Esophagus muscularis mucosa (tissue), 4 donors: ENCODE data around the gene SH3D19.

Experiments used
- EP300 ChIP-seq: sonication (generic); formaldehyde crosslinking; IDR thresholded peaks from one replicate; pipeline ENCODE4 v1.6.1; 2017; ENCODE audit warnings: antibody characterized with exemption
- POLR2A ChIP-seq: fragments of 450-650 bp; IDR thresholded peaks from one replicate; pipeline ENCODE4 v1.6.1; 2017; ENCODE audit warnings: antibody characterized with exemption, moderate library complexity, mild to moderate bottlenecking, low read depth
- TF ChIP-seq, protein P1 (sequence below), 3 experiments: fragments of 200-600 bp in 2 of 3; fragments of 450-650 bp in 1 of 3; sonication (generic) in 2 of 3; IDR thresholded peaks; one replicate each; pipeline ENCODE4 v1.5.1; 2017 to 2019; ENCODE audit warnings: antibody characterized with exemption in 3 of 3, mild to moderate bottlenecking in 2 of 3, moderate library complexity in 1 of 3

DNA sequence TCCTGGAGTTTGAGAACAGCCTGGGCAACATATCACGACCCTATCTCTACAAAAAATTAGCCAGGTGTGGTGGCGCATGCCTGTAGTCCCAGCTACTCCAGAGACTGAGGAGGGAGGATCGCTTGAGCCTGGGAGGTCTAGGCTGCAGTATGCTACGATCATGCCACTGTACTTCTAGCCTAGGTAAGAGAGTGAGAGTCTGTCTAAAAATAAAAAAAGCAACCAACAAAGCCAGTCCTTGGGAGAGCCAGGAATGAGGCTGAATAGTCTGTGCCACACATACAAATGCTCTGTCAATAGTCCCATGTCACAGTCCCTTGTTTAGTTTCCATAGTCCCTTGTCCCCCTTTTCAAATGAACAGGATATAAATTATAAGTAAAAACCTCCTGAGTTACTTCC, 67.7 kb downstream of the SH3D19 start:
- TF ChIP-seq, protein P1, sequence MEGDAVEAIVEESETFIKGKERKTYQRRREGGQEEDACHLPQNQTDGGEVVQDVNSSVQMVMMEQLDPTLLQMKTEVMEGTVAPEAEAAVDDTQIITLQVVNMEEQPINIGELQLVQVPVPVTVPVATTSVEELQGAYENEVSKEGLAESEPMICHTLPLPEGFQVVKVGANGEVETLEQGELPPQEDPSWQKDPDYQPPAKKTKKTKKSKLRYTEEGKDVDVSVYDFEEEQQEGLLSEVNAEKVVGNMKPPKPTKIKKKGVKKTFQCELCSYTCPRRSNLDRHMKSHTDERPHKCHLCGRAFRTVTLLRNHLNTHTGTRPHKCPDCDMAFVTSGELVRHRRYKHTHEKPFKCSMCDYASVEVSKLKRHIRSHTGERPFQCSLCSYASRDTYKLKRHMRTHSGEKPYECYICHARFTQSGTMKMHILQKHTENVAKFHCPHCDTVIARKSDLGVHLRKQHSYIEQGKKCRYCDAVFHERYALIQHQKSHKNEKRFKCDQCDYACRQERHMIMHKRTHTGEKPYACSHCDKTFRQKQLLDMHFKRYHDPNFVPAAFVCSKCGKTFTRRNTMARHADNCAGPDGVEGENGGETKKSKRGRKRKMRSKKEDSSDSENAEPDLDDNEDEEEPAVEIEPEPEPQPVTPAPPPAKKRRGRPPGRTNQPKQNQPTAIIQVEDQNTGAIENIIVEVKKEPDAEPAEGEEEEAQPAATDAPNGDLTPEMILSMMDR (IDR thresholded peaks at IDR 0.05): no peak
- TF ChIP-seq POLR2A: no peak
- no peak for TF ChIP-seq EP300
